GM12878 (cell line): ENCODE data around the gene KRTAP26-1. TPM values are rescaled to one million over a fixed set of nuclear protein-coding genes. Genes with fewer than 3 reads are reported as not detected.

ENCODE experiments used
- ATAC-seq: fragments of 200-7000 bp; cut with Tn5 transposase; 3 replicates; pipeline ENCODE4 v1.9.1; 2020; ENCODE audit warnings: mild to moderate bottlenecking, moderate library complexity
- BruUV-seq: library from RNA; stranded (reverse); fragments of 400-500 nt; replicated peaks from 2 replicates; lab custom pipeline; 2021; lab: Mats Ljungman, UMichigan
- CTCF ChIA-PET: fragments of 300-600 bp; sonication (Branson Sonifier 250); formaldehyde crosslinking; extraction: SDS; loops from one replicate; lab custom pipeline; 2021; ENCODE audit warnings: inconsistent platforms; lab: Yijun Ruan, JAX
- POLR2A ChIA-PET: fragments of 350-600 bp; formaldehyde crosslinking; extraction: SDS; loops from one replicate; lab custom pipeline; 2021; ENCODE audit warnings: inconsistent platforms; lab: Charles Lee
- RAD21 ChIA-PET: fragments of 300-600 bp; sonication (Branson Sonifier 250); formaldehyde crosslinking; loops from one replicate; lab custom pipeline; 2023; ENCODE audit warnings: antibody characterized with exemption; ENCODE audit not compliant: unreplicated experiment; lab: Charles Lee
- SMC1A ChIA-PET: fragments of 300-600 bp; sonication (Branson Sonifier 250); formaldehyde crosslinking; loops from one replicate; lab custom pipeline; 2023; ENCODE audit not compliant: unreplicated experiment, uncharacterized antibody; lab: Charles Lee
- DNase-seq: peaks from one replicate; pipeline ENCODE4 v3.0.0-alpha.2; 2011; ENCODE audit warnings: low read depth, low spot score
- FAIRE-seq: peaks from 3 replicates; lab custom pipeline; 2011; peaks lifted over from hg19 to GRCh38; lab: Jason Lieb, UNC
- H2AFZ ChIP-seq: 2 replicates; pipeline ENCODE4 v1.6.0; 2011; ENCODE audit warnings: low read depth, low read length, control low read depth; ENCODE audit not compliant: control insufficient read depth
- H3K27ac ChIP-seq: 2 replicates; pipeline ENCODE4 v1.5.1; 2011; ENCODE audit warnings: control low read depth; ENCODE audit not compliant: control insufficient read depth, insufficient read depth
- H3K27me3 ChIP-seq, 2 experiments: replicated peaks in 1 of 2; 2 replicates each; pipeline versions ENCODE4 v1.6.0 to v1.6.1; 2011; ENCODE audit warnings: low read length in 1 of 2; ENCODE audit not compliant: control insufficient read depth in 2 of 2, insufficient read depth in 2 of 2
- H3K36me3 ChIP-seq, 2 experiments: 2 replicates each; pipeline ENCODE4 v1.5.1; 2011; ENCODE audit warnings: low read length in 1 of 2; ENCODE audit not compliant: control insufficient read depth in 2 of 2, insufficient read depth in 2 of 2
- H3K4me1 ChIP-seq: 2 replicates; pipeline ENCODE4 v1.6.1; 2011; ENCODE audit warnings: mild to moderate bottlenecking, low read length, moderate library complexity, mixed read lengths; ENCODE audit not compliant: control insufficient read depth, insufficient read depth
- H3K4me2 ChIP-seq: 2 replicates; pipeline ENCODE4 v1.6.0; 2011; ENCODE audit warnings: control low read depth; ENCODE audit not compliant: control insufficient read depth, insufficient read depth
- H3K4me3 ChIP-seq: fragments of 200-600 bp; sonication (generic); 2 replicates; pipeline ENCODE4 v1.5.1; 2016
- H3K79me2 ChIP-seq: 2 replicates; pipeline ENCODE4 v1.6.0; 2011; ENCODE audit warnings: low read length; ENCODE audit not compliant: control insufficient read depth, insufficient read depth
- H3K9ac ChIP-seq: 2 replicates; pipeline ENCODE4 v1.8.0; 2011; ENCODE audit warnings: low read length, control low read depth, mixed read lengths; ENCODE audit not compliant: control insufficient read depth, insufficient read depth
- H3K9me3 ChIP-seq: replicated peaks from 3 replicates; pipeline ENCODE4 v1.5.1; 2011; ENCODE audit warnings: mild to moderate bottlenecking, low read length; ENCODE audit not compliant: control insufficient read depth, insufficient read depth
- H4K20me1 ChIP-seq: 2 replicates; pipeline ENCODE4 v1.6.0; 2011; ENCODE audit not compliant: control insufficient read depth, insufficient read depth
- ASH2L ChIP-seq: fragments of 300-600, 200-600 bp; sonication (generic); IDR thresholded peaks from 2 replicates; pipeline ENCODE4 v1.6.1; 2017; ENCODE audit warnings: low read depth, mild to moderate bottlenecking, borderline replicate concordance
- BRCA1 ChIP-seq: IDR thresholded peaks from 2 replicates; pipeline ENCODE4 v1.6.1; 2011; ENCODE audit warnings: low read depth, low read length, improper control_type of control experiment
- CBX3 ChIP-seq: fragments of 200-600 bp; sonication (generic); IDR thresholded peaks from 2 replicates; pipeline ENCODE4 v1.6.1; 2016; ENCODE audit warnings: low read depth, borderline replicate concordance
- CBX5 ChIP-seq: sonication (generic); IDR thresholded peaks from 2 replicates; pipeline ENCODE4 v1.6.1; 2016; ENCODE audit warnings: low read depth, moderate library complexity, mild to moderate bottlenecking, inconsistent platforms
- ELK1 ChIP-seq: IDR thresholded peaks from 2 replicates; pipeline ENCODE4 v1.6.1; 2012; ENCODE audit warnings: low read depth, low read length, improper control_type of control experiment
- ESRRA ChIP-seq: IDR thresholded peaks from 2 replicates; pipeline ENCODE4 v1.6.1; 2012; ENCODE audit warnings: mild to moderate bottlenecking, low read length, improper control_type of control experiment
- ETV6 ChIP-seq, 2 experiments: fragments of 450-650 bp in 1 of 2; IDR thresholded peaks in 1 of 2; conservative IDR thresholded peaks in 1 of 2; 2 replicates each; pipeline ENCODE4 v1.6.1; 2014; ENCODE audit warnings: antibody characterized with exemption in 1 of 2, borderline replicate concordance in 1 of 2, low read depth in 1 of 2, mild to moderate bottlenecking in 1 of 2, moderate library complexity in 1 of 2
- GATAD2B ChIP-seq: fragments of 450-650 bp; conservative IDR thresholded peaks from 2 replicates; pipeline ENCODE4 v1.6.1; 2017; ENCODE audit warnings: low read depth, mild to moderate bottlenecking, moderate library complexity
- KAT2A ChIP-seq: conservative IDR thresholded peaks from 2 replicates; pipeline ENCODE4 v1.6.1; 2011; ENCODE audit warnings: low read depth, low read length; ENCODE audit not compliant: control insufficient read depth
- KLF5 ChIP-seq: fragments of 450-650 bp; IDR thresholded peaks from 2 replicates; pipeline ENCODE4 v1.6.1; 2014; ENCODE audit warnings: mild to moderate bottlenecking; ENCODE audit not compliant: partially characterized antibody
- MEF2B ChIP-seq: fragments of 450-650 bp; IDR thresholded peaks from 2 replicates; pipeline ENCODE4 v1.6.1; 2018; ENCODE audit warnings: mild to moderate bottlenecking, moderate library complexity; ENCODE audit not compliant: partially characterized antibody, poor library complexity, severe bottlenecking
- MYC ChIP-seq: IDR thresholded peaks from 2 replicates; pipeline ENCODE4 v1.6.1; 2011; ENCODE audit warnings: mild to moderate bottlenecking, low read length, moderate library complexity, inconsistent platforms; ENCODE audit not compliant: insufficient read depth, insufficient replicate concordance, insufficient read length, severe bottlenecking
- PAX8 ChIP-seq: fragments of 450-650 bp; IDR thresholded peaks from 2 replicates; pipeline ENCODE4 v1.6.1; 2017; ENCODE audit warnings: mild to moderate bottlenecking, moderate library complexity
- RAD51 ChIP-seq: fragments of 450-650 bp; IDR thresholded peaks from 2 replicates; pipeline ENCODE4 v1.6.1; 2016; ENCODE audit warnings: moderate library complexity, mild to moderate bottlenecking, inconsistent platforms
- RB1 ChIP-seq: fragments of 450-650 bp; formaldehyde crosslinking; IDR thresholded peaks from 2 replicates; pipeline ENCODE4 v1.6.1; 2017; ENCODE audit warnings: mild to moderate bottlenecking, borderline replicate concordance
- SMARCA5 ChIP-seq: fragments of 450-650 bp; IDR thresholded peaks from 2 replicates; pipeline ENCODE4 v1.6.1; 2017; ENCODE audit warnings: mild to moderate bottlenecking
- TAF1 ChIP-seq: IDR thresholded peaks from 2 replicates; pipeline ENCODE4 v1.6.1; 2011; ENCODE audit warnings: mild to moderate bottlenecking, low read depth, low read length, borderline replicate concordance
- TARDBP ChIP-seq: IDR thresholded peaks from 2 replicates; pipeline ENCODE4 v1.6.1; 2016; ENCODE audit warnings: borderline replicate concordance
- ZSCAN29 ChIP-seq: fragments of 450-650 bp; IDR thresholded peaks from 2 replicates; pipeline ENCODE4 v1.6.1; 2017; ENCODE audit warnings: mild to moderate bottlenecking, moderate library complexity
- WGBS: methylation state at CpG from one replicate; pipeline ENCODE4 v1.1.6; 2016; ENCODE audit warnings: low lambda C conversion rate; ENCODE audit not compliant: insufficient replicate concordance, insufficient coverage; ENCODE audit errors: missing lambda C conversion rate; 5-methylcytosine and 5-hydroxymethylcytosine counted together
- in situ Hi-C: fragments of 300-500 bp; cut with MboI; formaldehyde crosslinking; loops from 9 replicates; pipeline ENCODE4 v1.14.3; 2018; ENCODE audit warnings: mixed read lengths
- intact Hi-C: fragments of 100-400 bp; cut with micrococcal nuclease; formaldehyde crosslinking; loops from one replicate; pipeline ENCODE4 v1.14.2; 2022; ENCODE audit not compliant: unreplicated experiment
- polyA plus RNA-seq, 11 experiments: library from polyadenylated mRNA; depleted of rRNA in 4 of 11; unstranded in 6 of 11; stranded (reverse) in 5 of 11; fragments of >200 nt; fragmentation: Nextera tagmentation in 4 of 11; fragmentation: Illumina TruSeq in 1 of 11; extraction: Ambion mirVana in 4 of 11; extraction: Trizol in 1 of 11; gene quantifications; 1 replicate in 1 of 11; 2 replicates in 10 of 11; pipeline versions ENCODE4 v1.2.1 to v1.2.3, GENCODE V29; 2011 to 2016; ENCODE audit warnings: inconsistent platforms in 2 of 11, missing spikeins in 2 of 11, low read depth in 1 of 11
- total RNA-seq, 4 experiments: library from RNA; depleted of rRNA in 3 of 4; stranded (reverse); fragments of >200 nt in 3 of 4; fragmentation: Illumina TruSeq in 1 of 4; extraction: Trizol in 1 of 4; gene quantifications; 2 replicates each; pipeline versions ENCODE4 v1.2.1 to v1.2.3, GENCODE V29; 2013 to 2021

The KRTAP26-1 gene
- total and polyA plus RNA-seq, 10 of the 15 experiments (the other 5 are each of a cell fraction or from before 2014, with no cell fraction given), result not detected

GRCh38 chr21:30349572-30349971, 29.5 kb upstream of the KRTAP26-1 start:
- no peaks in the 10 kb centered on the region for H3K36me3 ChIP-seq
- ChIA-PET CTCF (no interaction called here), SMC1A (no interaction called here), RAD21 (no interaction called here), POLR2A (no interaction called here)
- H4K20me1 ChIP-seq, result no peaks in the 10 kb centered on the region
- DNase-seq, result no peak
- no peak overlapping the region for H3K4me2 ChIP-seq
- no peak overlapping the region for H2AFZ ChIP-seq
- in situ Hi-C loops (loop anchor here (10.0 kb wide), 1 partner anchor 1255 kb away; no protein-coding TSS in a partner anchor), intact Hi-C loops (no loop called here)
- no peaks in the 10 kb centered on the region for H3K79me2 ChIP-seq
- ATAC-seq, result no peak
- no peaks in the 10 kb centered on the region for H3K27me3 ChIP-seq
- FAIRE-seq, result no peak
- H3K4me1 ChIP-seq, result no peaks in the 10 kb centered on the region
- no peaks in the 10 kb centered on the region for H3K9me3 ChIP-seq
- BruUV-seq, result no TSS peak
- H3K27ac ChIP-seq, result no peak overlapping the region
- H3K4me3 ChIP-seq, result no peak overlapping the region
- H3K9ac ChIP-seq, result no peak overlapping the region
- TF ChIP-seq ZSCAN29 (no peak), GATAD2B (no peak), CBX3 (no peak)
- TF ChIP-seq, all 136 proteins: peak for 0
- 7% methylated on average over 3 of the region's 3 CpGs for WGBS

- Histone ChIP-seq H3K36me3 (no peaks in the 10 kb centered on the region), H3K27me3 (no peaks in the 10 kb centered on the region), H3K4me2 (no peak within 1 kb of the TSS), H2AFZ (no peak within 1 kb of the TSS), H3K27ac (no peak within 1 kb of the TSS), H4K20me1 (no peaks in the 10 kb centered on the region), H3K79me2 (no peaks in the 10 kb centered on the region), H3K9ac (no peak within 1 kb of the TSS), H3K4me1 (no peaks in the 10 kb centered on the region), H3K9me3 (no peaks in the 10 kb centered on the region), H3K4me3 (no peak within 1 kb of the TSS)
- no TSS peak for BruUV-seq
- ChIA-PET SMC1A (no interaction called here), RAD21 (no interaction called here), POLR2A (no interaction called here), CTCF (interaction anchor here (1.4 kb wide), 1 partner anchor 97 kb away, joined by 3 read pairs; no protein-coding TSS in a partner anchor)
- intact Hi-C loops, result no loop called here
- in situ Hi-C loops, result loop anchor here (10.0 kb wide), 1 partner anchor 1256 kb away; no protein-coding TSS in a partner anchor
- ATAC-seq (no peak), FAIRE-seq (no peak), DNase-seq (no peak)
- WGBS, result 2% methylated on average over 4 of the region's 4 CpGs
- no peak for TF ChIP-seq KAT2A
- no peak for TF ChIP-seq MYC
- no peak for TF ChIP-seq PAX8
- no peak for TF ChIP-seq TAF1
- TF ChIP-seq TARDBP, result no peak
- TF ChIP-seq RAD51, result no peak
- no peak for TF ChIP-seq ESRRA
- no peak for TF ChIP-seq ELK1
- no peak for TF ChIP-seq CBX5
- no peak for TF ChIP-seq MEF2B
- no peak for TF ChIP-seq KLF5
- TF ChIP-seq ETV6 (conservative IDR thresholded peaks at IDR 0.05 in 1 of 2, IDR thresholded peaks at IDR 0.05 in 1 of 2; ENCODE audit: borderline replicate concordance in 1 of 2, low read depth in 1 of 2), result no peak
- TF ChIP-seq RB1, result no peak
- TF ChIP-seq ASH2L, result no peak
- TF ChIP-seq SMARCA5, result no peak
- no peak for TF ChIP-seq BRCA1
These were observed 28.4 kb upstream of the KRTAP26-1 start, which contains the start of gene KRTAP23-1 for GRCh38 chr21:30348506-30348905. TSS of gene KRTAP23-1 (minus strand) at chr21:30348606. CDS start at chr21:30348606, 0 bp downstream.
